ENCODE measurements around the gene EFEMP2. TPM values are rescaled to one million over a fixed set of nuclear protein-coding genes. Genes with fewer than 3 reads are reported as not detected.

The EFEMP2 gene
- total RNA-seq, 1 donor from 2014 or later: 62.0 TPM

GRCh38 chr11:65862191-65862735, 10.3 kb downstream of the EFEMP2 start:
- Histone ChIP-seq H3K4me3 (ENCODE audit: low read depth, low read length) (no peak overlapping the region), H3K36me3 (ENCODE audit: control insufficient read depth, insufficient read depth, low read length) (peaks cover 2% of the 10 kb centered on the region)
- no peak for TF ChIP-seq CTCF (IDR thresholded peaks at IDR 0.05; ENCODE audit: insufficient read depth, low read length, poor library complexity, severe bottlenecking)

GRCh38 chr11:65861533-65862183, 10.9 kb downstream of the EFEMP2 start:
- H3K27me3 ChIP-seq (ENCODE audit: control insufficient read depth, insufficient read depth, low read length): no peaks in the 10 kb centered on the region
- H3K36me3 ChIP-seq (ENCODE audit: control insufficient read depth, insufficient read depth, low read length): peaks cover 1% of the 10 kb centered on the region
- peak overlapping the region; percentile 64 for H3K4me3 ChIP-seq (ENCODE audit: low read depth, low read length)
- TF ChIP-seq CTCF (IDR thresholded peaks at IDR 0.05; ENCODE audit: insufficient read depth, low read length, poor library complexity, severe bottlenecking): no peak
- no peak for DNase-seq (ENCODE audit: low read depth)

More at GRCh38 chr11:65862191-65862735, 10.3 kb downstream of the EFEMP2 start:
- H3K27me3 ChIP-seq (ENCODE audit: control insufficient read depth, insufficient read depth, low read length): no peaks in the 10 kb centered on the region
- DNase-seq (ENCODE audit: low read depth): no peak

- DNase-seq (ENCODE audit: low read depth): no peak
- TF ChIP-seq CTCF (IDR thresholded peaks at IDR 0.05; ENCODE audit: insufficient read depth, low read length, poor library complexity, severe bottlenecking): no peak
- Histone ChIP-seq H3K27me3 (ENCODE audit: control insufficient read depth, insufficient read depth, low read length) (no peaks in the 10 kb centered on the region), H3K4me3 (ENCODE audit: low read depth, low read length) (peak overlapping the region; percentile 64), H3K36me3 (ENCODE audit: control insufficient read depth, insufficient read depth, low read length) (peaks cover 1% of the 10 kb centered on the region)
Observed at GRCh38 chr11:65861165-65861505, 11.5 kb downstream of the EFEMP2 start.

- DNase-seq (ENCODE audit: low read depth): peak; percentile 89
- peak within 1 kb of the TSS; percentile 64 for H3K4me3 ChIP-seq (ENCODE audit: low read depth, low read length)
Observed at GRCh38 chr11:65860278-65861164, 12.1 kb downstream of the EFEMP2 start, which contains the start of gene MUS81. MUS81 (plus strand) TSS chr11:65860433; CDS start chr11:65860754, 321 bp downstream.

GRCh38 chr11:65859812-65860277, 12.8 kb downstream of the EFEMP2 start:
- DNase-seq (ENCODE audit: low read depth): no peak
- peak overlapping the region; percentile 64 for H3K4me3 ChIP-seq (ENCODE audit: low read depth, low read length)
- H3K27me3 ChIP-seq (ENCODE audit: control insufficient read depth, insufficient read depth, low read length): no peaks in the 10 kb centered on the region
- TF ChIP-seq CTCF (IDR thresholded peaks at IDR 0.05; ENCODE audit: insufficient read depth, low read length, poor library complexity, severe bottlenecking): no peak
- H3K36me3 ChIP-seq (ENCODE audit: control insufficient read depth, insufficient read depth, low read length): peaks cover 2% of the 10 kb centered on the region

More at GRCh38 chr11:65860278-65861164, 12.1 kb downstream of the EFEMP2 start, which contains the start of gene MUS81:
- no peaks in the 10 kb centered on the region for H3K27me3 ChIP-seq (ENCODE audit: control insufficient read depth, insufficient read depth, low read length)
- H3K36me3 ChIP-seq (ENCODE audit: control insufficient read depth, insufficient read depth, low read length): peaks cover 3% of the 10 kb centered on the region
- peak; percentile 92 for TF ChIP-seq CTCF (IDR thresholded peaks at IDR 0.05; ENCODE audit: insufficient read depth, low read length, poor library complexity, severe bottlenecking)
